ENCODE results near the gene C6orf15.

DNA sequence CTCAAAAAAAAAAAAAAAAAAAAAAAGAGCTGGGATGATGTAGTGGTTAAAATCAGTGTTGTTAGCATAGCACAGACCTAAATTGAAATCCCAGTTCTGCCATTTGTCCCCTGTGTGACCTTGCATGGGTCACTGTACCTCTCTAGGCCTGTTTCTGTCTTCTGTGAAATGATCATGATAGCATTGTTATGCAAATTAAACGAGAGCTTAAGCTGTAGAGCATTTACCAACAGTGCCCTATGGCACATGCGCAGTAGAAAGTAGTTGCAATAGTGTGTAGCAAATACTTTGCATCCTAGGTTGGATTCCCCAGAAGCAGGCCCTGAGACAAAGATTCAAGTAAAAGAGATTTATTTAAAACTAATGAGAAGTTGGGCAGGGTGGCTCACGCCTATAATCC, 19.2 kb upstream of the C6orf15 start:
- TF ChIP-seq, protein P1, sequence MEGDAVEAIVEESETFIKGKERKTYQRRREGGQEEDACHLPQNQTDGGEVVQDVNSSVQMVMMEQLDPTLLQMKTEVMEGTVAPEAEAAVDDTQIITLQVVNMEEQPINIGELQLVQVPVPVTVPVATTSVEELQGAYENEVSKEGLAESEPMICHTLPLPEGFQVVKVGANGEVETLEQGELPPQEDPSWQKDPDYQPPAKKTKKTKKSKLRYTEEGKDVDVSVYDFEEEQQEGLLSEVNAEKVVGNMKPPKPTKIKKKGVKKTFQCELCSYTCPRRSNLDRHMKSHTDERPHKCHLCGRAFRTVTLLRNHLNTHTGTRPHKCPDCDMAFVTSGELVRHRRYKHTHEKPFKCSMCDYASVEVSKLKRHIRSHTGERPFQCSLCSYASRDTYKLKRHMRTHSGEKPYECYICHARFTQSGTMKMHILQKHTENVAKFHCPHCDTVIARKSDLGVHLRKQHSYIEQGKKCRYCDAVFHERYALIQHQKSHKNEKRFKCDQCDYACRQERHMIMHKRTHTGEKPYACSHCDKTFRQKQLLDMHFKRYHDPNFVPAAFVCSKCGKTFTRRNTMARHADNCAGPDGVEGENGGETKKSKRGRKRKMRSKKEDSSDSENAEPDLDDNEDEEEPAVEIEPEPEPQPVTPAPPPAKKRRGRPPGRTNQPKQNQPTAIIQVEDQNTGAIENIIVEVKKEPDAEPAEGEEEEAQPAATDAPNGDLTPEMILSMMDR (IDR thresholded peaks at IDR 0.05 in 8 of 11, conservative IDR thresholded peaks at IDR 0.05 in 3 of 11) = no peak
- TF ChIP-seq POLR2A (IDR thresholded peaks at IDR 0.05) = no peak
- no peak for TF ChIP-seq POLR2AphosphoS5 (IDR thresholded peaks at IDR 0.05)

Measured in spleen (tissue), 7 donors.